Measurements from ENCODE around the gene CCS.
"Not testable (repeated sequence)": the region's sequence is repeated elsewhere in the genome, so short reads cannot be mapped to it uniquely, and the experiment has no call there.

CCS gene

DNA sequence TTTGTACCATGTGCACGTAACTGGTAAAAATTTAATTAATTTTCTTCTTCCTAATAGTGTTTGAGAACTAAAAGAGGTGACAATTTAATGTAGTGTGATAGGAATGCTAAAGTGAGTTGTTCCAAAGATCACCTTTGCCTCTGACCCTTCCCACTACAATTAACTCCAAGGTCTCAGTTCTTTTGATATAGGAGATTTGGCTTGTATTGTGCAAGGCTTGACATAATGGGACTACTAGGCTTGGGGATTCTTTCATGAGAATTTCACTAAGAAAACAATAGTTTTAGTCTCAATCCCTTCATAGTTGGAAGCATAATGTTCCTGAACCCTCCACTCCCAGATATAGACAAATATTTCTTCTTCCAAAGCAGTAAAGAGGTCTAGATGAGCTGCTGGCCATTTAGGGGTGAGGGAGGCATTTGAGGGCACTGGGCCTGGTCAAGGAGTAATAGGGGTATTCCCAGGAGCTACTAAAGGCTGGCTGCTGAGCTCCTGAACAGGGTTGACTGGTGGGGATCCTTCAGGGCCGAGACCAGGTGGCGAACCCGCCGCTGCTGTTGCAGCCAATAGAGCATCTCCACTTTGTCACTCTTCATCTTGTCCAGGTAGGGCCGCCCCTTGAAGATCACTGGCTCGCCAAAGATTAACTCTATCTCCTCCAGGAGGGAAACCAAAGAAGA is 2.8 kb upstream of the CCS start:
- no peak for DNase-seq (ENCODE audit: low read depth in 2 of 2, low spot score in 1 of 2)

DNA sequence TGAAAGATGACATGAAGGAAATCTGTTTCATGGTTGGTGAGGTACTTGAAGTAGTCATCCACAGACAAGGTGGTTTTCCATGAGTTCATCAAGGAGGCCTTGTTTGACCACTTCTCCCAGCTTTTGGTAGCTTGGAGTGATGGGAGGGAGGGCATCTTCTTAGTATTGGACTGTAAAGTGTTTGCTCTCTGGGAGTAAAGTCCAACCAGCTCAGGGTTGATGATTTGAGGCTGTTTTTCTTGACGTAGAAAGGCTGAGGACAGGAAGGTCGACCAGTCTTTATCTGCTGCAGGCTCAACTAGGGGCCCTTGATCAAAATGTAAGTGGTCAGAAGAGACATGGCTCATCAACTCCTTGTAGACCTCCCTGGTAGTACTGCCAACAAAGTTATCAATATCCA is 1.8 kb upstream of the CCS start:
- no peak for DNase-seq (ENCODE audit: low read depth in 2 of 2, low spot score in 1 of 2)

DNA sequence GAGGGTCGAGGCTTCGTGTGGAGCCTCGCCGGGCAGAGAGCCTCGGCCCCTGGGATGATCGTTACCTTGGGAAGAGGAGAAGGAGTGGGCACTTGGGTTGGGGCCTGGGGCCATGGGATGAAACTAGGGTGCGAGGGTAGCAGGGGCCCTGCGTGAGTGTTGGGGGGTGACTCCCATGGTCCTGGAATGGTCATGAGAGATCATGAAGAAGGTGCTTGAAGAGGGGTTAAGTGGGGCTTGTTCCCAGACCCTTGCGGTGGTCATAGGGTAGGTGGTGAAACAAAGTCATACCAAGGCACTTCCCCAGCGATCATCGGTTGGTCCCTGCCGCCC is 284 bp downstream of the CCS start:
- DNase-seq (ENCODE audit: low read depth in 2 of 2, low spot score in 1 of 2): no peak

DNA sequence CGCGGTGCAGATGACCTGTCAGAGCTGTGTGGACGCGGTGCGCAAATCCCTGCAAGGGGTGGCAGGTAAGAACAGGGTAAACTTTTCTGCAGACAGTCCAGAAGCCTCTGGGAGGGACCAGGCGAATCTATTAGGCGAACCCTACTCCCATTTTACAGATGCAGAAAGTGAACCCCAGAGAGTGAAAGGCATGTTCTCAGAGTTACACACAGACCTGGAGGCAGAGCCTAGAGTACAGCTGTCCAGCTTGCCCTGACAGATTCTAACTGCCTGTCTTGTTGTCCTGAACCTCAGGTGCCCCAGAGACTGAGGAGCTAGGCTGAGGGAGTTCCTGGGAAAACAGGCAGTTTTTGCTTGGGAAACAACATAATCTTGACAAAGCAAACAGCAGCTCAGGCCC is 665 bp downstream of the CCS start:
- DNase-seq (ENCODE audit: low read depth in 2 of 2, low spot score in 1 of 2): no peak

DNA sequence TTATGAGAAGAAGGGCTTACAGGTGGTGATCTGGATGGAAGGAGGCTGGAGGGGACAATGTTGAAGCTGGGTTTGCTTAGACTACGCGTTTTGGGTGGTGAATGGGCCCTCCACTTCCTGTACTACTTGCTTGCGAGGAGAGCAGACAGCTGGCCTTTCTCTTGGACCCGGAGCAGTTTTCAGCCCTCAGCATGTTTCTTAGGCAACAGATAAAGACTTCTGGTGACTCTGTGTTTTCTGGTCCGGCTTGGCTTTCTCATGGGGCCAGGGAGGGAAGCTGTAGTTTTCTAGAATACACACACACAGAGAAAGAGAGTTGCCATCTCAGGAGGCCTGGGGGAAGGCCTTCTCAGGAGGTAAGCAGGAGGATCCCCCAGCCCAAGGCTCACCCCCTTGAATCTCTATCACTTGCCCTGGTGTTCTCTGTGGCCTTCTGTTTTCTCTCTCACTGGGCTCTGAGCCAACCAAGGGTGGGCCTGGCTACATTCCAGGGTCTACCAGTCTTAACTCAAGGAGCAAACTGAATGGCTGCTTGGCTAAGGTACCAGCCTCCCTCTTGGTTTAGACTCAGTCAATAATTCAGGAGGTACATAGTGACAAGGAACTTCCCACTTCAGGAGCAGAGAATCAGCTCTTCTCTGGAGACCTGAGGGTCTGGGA is 2.4 kb downstream of the CCS start:
- no peak for DNase-seq (ENCODE audit: low read depth in 2 of 2, low spot score in 1 of 2)

DNA sequence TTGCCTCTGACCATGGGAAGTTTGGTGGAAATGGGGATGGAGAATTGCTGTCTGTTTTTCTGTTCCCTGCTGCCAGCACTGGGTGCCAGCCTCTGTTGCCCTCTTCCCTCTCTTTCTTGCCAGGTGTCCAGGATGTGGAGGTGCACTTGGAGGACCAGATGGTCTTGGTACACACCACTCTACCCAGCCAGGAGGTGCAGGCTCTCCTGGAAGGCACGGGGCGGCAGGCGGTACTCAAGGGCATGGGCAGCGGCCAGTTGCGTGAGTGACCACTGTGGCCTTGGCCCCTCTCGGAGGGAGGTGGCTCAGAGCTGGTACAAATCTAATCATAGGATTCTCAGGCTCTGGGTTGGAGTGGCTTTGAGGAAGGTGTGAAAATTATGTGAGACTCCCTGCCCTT is 6.0 kb downstream of the CCS start:
- no peak for DNase-seq (ENCODE audit: low read depth in 2 of 2, low spot score in 1 of 2)

DNA sequence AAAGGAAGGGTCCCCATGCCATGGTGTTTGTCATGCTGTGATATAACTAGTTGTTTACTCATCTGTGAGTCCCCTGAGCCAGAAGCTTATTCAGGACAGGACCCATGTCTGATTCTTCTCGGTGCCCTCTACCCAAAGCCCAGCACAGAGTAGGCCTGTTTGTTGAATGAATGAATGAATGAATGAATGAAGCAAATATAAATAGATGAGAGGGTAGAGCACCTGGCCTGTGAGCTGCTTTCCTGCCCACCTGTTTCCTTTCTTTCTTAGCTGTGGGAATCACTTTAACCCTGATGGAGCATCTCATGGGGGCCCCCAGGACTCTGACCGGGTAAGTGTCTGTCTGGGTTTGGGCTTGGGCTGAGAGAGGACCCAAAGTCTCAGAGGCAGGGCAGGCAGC is 7.2 kb downstream of the CCS start:
- DNase-seq (ENCODE audit: low read depth in 2 of 2, low spot score in 1 of 2): no peak

DNA sequence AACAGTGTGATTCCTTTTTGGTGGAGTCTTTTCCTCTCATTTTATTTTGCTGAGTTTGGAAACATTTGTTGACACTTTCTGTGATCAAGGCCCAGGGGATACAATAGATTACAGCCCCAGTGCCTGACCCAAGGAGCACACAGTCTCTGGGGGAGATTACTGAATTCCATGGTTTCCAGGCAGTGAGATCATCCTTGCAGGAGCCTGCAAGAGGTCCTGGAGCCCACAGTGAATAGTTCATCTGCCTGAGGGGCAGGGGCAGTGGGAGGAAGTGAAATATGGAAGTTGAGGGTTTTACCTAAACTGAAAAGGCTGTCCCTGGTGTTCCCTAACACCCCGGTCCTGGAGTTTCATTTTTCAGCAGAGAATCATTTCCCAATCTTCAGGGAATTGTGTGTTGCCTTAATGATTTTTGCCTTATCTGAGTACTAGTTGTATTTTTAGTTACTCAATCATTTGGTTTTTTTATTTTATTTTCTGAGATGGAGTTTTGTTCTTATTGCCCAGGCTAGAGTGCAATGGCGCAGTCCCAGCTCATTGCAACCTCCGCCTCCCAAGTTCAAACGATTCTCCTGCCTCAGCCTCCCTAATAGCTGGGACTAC is 7.7 kb downstream of the CCS start:
- DNase-seq (ENCODE audit: low read depth in 2 of 2, low spot score in 1 of 2): no peak

DNA sequence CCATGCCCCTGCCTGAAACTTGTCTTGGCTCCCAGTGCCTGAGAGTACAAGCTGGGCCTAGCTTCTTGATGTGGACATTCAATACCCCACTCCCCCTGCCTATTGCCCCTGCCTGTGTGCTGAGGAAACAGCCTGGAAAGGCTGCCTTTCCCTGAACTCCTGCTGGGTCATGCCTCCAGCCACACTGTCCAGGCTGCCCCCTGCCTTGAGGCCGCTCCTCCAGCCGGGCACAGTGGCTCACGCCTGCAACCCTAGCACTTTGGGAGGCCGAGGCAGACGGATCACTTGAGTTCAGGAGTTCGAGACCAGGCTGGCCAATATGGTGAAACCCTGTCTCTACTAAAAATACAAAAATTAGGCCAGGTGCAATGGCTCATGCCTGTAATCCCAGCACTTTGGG is 10.1 kb downstream of the CCS start:
- DNase-seq (ENCODE audit: low read depth in 2 of 2, low spot score in 1 of 2): no peak

DNA sequence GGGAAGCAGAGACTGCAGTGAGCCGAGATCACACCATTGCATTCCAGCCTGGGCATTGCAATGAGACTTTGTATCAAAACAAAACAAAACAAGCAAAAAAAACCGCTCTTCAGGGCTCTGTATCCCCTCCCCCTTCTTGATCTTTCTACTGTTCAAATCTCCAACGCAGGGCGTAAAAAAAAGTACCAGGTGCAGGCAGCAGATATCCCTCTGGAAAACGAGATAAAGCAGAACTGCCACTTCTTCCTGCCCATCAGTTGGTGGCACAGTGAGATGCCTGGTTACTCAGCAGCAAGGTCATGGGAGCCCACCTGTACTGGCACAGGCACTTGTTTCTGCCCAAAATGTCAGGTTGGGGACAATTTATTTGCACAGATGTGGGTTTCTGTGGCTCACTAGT is 11.2 kb downstream of the CCS start:
- DNase-seq (ENCODE audit: low read depth in 2 of 2, low spot score in 1 of 2): no peak

DNA sequence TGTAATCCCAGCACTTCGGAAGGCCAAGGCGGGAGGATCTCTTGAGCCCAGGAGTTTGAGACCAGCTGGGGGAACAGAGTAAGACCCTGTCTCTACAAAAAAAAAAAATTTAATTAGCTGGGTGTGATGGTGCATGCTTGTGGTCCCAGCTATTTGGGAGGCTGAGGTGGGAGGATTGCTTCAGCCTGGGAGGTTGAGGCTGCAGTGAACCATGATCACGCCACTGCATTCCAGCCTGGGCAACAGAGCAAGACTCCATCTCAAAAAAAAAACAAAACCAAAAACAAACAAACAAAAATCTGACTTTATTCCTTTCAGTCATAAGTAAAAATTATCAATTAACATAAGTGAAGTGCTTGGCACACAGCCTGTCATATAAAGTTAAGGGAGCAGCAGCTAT is 13.6 kb downstream of the CCS start:
- DNase-seq (ENCODE audit: low read depth in 2 of 2, low spot score in 1 of 2): not testable (repeated sequence)

DNA sequence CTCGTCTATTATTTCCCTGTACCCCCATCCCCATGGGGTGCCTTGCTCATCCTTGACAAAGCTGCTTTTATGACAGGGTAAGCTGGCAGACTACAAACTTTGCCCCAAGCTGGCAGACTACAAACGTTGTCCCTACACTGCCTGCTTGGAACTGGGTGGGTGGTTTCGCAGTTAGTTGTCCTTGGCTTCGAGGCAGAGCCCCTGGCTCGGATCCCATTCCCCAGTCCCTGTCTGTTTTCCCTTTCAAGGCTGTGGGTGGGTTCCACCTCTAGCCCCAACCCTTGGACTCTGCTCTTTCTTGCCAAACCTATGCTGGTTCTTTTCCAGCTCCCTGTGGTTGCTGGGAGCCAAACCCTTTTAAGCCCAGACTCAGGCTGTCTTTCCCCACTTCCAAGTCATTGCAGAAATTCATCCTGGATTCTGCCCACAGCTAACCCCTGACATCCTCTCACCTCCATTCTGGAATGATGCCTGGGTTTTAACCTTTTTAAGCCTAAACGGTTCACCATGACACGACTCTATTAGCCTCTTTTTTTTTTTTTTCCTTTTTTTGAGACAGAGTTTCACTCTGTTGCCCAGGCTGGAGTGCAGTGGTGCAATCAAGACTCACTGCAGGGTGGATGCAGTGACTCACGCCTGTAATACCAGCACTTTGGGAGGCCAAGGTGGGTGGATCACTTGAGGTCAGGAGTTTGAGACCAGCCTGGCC is 14.3 kb downstream of the CCS start:
- no peak for DNase-seq (ENCODE audit: low read depth in 2 of 2, low spot score in 1 of 2)

DNA sequence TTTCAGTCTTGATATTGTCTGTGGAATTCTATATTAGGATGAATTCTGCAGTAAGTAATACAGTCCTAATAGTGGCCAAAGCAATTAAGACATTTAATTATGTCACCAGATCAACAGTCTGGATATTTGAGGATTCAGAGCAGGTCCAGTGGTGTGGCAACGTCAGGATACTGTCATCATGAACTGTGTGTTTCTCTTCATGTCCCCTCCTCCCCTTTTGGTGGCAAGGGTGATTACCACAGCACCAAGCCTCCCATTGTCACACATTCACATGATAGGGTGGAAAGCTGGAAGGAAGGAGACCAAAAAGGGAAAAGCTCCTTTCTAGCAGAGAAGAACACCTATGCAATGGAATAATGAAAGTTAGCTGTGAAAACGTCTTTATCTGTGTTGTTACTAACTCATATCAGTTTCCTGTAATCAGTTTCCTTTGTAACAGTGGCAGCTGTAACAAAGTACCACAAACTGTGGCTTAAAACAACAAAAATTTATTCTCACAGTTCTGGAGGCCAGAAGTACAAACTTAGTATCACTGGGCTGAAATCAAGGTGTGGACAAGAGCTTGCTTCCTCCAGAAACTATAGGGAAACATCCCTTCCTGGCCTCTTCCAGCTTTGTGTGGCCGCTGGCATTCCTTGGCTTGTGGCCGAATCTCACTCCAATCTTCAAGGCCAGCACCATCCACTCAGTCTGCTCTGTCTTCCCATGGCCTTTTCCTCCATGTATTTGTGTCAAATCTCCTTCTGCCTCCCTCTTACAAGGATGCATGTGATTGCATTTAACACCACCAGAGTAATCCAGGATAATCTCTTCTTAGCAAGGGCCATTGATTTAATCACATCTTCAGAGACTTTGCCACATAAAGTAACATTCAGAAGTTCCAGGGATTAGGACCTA is 17.0 kb downstream of the CCS start:
- DNase-seq (ENCODE audit: low read depth in 2 of 2, low spot score in 1 of 2): no peak

DNA sequence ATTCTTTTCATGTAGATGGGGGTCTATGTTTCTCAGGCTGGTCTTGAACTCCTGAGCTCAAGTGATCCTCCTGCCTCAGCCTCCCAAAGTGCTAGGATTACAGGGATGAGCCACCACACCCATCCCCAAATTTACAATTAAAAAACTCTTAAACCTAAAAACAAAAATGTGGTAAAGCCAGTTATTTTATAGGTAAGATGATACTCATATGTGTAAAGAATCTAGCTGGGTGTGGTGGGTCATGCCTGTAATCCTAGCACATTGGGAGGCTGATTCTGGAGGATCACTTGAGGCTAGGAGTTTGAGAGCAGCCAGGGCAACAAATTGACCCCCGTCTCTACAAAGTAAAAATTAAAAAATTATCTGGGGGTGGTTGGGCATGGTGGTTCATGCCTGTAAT is 19.5 kb downstream of the CCS start:
- DNase-seq (ENCODE audit: low read depth in 2 of 2, low spot score in 1 of 2): no peak

DNA sequence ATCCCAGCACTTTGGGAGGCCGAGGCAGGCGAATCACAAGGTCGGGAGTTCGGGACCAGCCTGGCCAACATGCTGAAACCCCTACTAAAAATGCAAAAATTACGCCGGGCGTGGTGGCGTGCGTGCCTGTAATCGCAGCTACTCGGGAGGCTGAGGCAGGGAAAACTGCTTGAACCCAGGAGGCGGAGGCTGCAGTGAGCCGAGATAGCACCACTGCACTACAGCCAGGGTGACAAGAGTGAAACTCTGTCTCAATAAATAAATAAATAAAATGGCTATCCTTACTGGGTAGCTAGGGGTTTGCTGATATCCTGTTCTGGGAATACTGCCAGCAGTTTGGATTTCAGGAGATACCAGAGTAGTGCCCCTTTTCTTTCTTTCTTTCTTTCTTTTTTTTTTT is 21.1 kb downstream of the CCS start:
- no peak for DNase-seq (ENCODE audit: low read depth in 2 of 2, low spot score in 1 of 2)

DNA sequence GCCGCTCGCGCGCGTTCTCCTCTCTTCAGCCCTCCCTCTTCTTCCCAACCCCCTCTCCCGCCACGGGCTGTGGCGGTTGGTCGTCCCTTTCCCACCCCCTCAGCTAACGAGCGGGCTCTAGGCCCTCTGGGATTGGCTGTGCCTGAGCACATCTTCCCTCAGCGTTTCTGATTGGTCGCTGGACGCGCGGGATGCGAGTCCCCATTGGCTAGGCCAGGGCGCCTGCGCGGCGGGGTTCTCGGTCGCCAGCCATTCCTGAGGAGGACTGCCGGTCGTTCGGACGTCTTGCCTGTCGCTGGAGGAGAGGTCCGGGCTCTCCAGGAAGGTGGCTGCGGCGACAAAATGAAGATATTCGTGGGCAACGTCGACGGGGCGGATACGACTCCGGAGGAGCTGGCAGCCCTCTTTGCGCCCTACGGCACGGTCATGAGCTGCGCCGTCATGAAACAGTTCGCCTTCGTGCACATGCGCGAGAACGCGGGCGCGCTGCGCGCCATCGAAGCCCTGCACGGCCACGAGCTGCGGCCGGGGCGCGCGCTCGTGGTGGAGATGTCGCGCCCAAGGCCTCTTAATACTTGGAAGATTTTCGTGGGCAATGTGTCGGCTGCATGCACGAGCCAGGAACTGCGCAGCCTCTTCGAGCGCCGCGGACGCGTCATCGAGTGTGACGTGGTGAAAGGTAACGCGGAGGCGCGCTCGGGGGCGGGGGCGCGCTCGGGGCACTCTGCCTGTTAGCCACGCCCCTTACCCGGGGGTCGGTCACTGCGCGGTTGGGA is 23.6 kb downstream of the CCS start, which contains the start of gene RBM14:
Gene RBM14, plus strand, starts transcription at position 252 of the 776 bp plus-strand sequence. Its CDS starts 91 bp downstream, at position 343.
- DNase-seq (ENCODE audit: low read depth in 2 of 2, low spot score in 1 of 2): peak; percentile 92 to 97

DNA sequence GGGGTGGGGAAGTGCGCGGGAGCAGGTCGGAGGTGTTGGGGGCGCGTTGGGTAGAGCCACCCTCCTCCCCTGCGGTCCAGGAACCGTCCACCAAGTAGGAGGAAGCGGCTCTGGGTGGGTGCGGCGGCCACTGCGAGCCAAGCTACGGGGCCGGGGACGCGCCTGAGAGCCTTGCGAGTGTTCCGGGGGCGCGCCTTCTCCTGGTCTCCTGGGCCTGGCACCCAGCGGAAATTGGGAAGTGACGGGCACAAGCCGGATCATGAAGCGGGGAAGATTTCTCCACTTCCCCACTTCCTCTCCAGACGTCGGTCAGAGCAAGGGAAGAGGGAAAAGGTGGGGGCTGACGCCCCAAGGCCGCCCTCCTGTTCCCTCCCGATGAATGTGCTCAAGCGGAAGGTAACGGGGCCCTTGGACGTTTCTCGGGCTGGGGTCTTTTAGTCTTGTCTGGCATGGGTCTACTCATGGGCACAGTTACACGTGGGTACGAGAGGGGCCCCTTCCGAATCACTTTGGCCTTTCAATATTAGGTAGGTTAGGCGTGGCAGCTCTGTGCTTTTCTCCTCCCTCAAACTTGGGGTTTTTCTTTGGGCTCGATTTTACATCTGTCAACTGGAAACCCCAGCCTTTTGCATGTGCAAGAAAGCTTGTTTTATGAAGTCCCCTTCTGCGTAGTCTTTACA is 24.3 kb downstream of the CCS start:
- no peak for DNase-seq (ENCODE audit: low read depth in 2 of 2, low spot score in 1 of 2)

DNA sequence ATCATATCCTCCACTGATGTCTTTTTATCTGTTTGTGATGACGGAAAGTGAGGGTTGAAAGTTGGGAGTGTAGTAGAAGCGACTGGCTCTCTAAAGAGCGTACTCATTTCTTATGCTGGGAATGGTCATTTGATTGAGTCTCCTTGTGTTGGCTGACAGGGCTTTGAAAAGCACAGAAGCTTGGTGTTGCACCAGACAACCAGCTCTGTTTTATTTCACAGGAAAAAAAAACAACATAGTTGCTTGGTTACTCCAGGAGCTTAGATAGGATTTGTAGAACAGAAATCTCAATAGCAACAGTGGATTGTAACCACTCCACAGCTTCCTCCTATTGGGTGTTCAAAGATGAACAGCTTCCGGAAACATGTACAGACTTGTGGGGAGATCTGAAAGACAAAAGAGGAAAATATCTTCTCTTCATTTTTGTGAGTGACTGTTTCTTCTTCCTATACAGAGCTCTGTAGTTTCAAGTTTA is 26.1 kb downstream of the CCS start:
- DNase-seq (ENCODE audit: low read depth in 2 of 2, low spot score in 1 of 2): no peak

DNA sequence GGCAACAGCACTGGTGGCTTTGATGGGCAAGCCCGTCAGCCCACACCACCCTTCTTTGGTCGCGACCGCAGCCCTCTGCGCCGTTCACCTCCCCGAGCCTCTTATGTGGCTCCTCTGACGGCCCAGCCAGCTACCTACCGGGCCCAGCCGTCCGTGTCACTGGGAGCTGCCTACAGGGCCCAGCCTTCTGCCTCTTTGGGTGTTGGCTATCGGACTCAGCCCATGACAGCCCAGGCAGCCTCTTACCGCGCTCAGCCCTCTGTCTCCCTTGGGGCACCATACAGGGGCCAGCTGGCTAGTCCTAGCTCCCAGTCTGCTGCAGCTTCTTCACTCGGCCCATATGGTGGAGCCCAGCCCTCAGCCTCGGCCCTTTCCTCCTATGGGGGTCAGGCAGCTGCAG is 31.5 kb downstream of the CCS start:
- DNase-seq (ENCODE audit: low read depth in 2 of 2, low spot score in 1 of 2): no peak
